ENCODE measurements around the gene TCP1. TPM values are rescaled to one million over a fixed set of nuclear protein-coding genes. Genes with fewer than 3 reads are reported as not detected.

The TCP1 gene
- total and polyA plus RNA-seq, 9 of the 15 experiments (the other 6 are each of a cell fraction or from before 2014, with no cell fraction given) = 331 to 801 (median 645) TPM

- TF ChIP-seq CHD7 (IDR thresholded peaks at IDR 0.05; ENCODE audit: low read depth, low read length) = no peak
Observed at GRCh38 chr6:159819098-159819497, 29.7 kb upstream of the TCP1 start (continued).

Measured in K562 (cell line).